Neural crest cell (in vitro differentiated cells): ENCODE results near the gene OR10K2. TPM values are rescaled to one million over a fixed set of nuclear protein-coding genes. Genes with fewer than 3 reads are reported as not detected.

Experiments
- DNase-seq: peaks from one replicate; pipeline ENCODE4 v3.0.0; 2021; ENCODE audit warnings: low read depth, mixed read lengths, low spot score
- H3K27ac Mint-ChIP-seq: one replicate; pipeline ENCODE4 v1.8.0; 2021; ENCODE audit warnings: mild to moderate bottlenecking, mixed read lengths; ENCODE audit not compliant: unreplicated experiment
- H3K27me3 Mint-ChIP-seq: 2 replicates; pipeline ENCODE4 v1.8.0; 2021; ENCODE audit warnings: low read depth, mild to moderate bottlenecking, mixed read lengths
- H3K36me3 Mint-ChIP-seq: 2 replicates; pipeline ENCODE4 v1.8.0; 2021; ENCODE audit warnings: low read depth, mild to moderate bottlenecking, mixed read lengths
- H3K4me1 Mint-ChIP-seq: 2 replicates; pipeline ENCODE4 v1.8.0; 2021; ENCODE audit warnings: mixed read lengths
- H3K4me3 Mint-ChIP-seq: one replicate; pipeline ENCODE4 v1.8.0; 2021; ENCODE audit warnings: mild to moderate bottlenecking, mixed read lengths
- H3K9me3 Mint-ChIP-seq: 2 replicates; pipeline ENCODE4 v1.8.0; 2021; ENCODE audit warnings: mixed read lengths
- total RNA-seq: library from RNA; stranded (reverse); gene quantifications from 2 replicates; pipeline ENCODE4 v1.2.1, GENCODE V29; 2021
- TF ChIP-seq, protein P1 (sequence below): fragments of 200-600 bp; sonication (generic); conservative IDR thresholded peaks from 2 replicates; pipeline ENCODE4 v1.5.0; 2021; ENCODE audit warnings: antibody characterized with exemption, mild to moderate bottlenecking

Gene OR10K2
- total RNA-seq, 1 donor from 2014 or later: not detected

DNA sequence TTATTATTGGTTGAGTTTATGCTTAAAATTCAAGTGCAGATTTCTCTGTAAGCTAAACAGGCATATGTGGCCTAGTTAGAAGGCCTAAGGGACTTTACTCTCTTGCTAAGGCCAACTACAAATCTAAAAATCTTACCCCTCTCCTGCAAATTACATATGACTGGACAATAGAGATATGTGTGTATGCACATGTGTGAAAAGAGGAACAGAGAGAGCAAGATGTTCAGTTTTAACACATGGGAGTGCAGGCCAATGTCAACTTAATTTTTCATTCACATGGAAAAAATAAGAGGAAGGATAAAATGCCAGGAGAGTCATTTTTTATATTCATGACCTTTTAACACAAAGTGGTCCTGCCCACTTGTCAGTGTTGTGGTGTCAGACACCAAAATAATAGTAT, 8.5 kb downstream of the OR10K2 start:
- Mint-ChIP-seq H3K9me3 (peaks cover 5% of the 10 kb centered on the region), H3K4me3 (no peak overlapping the region), H3K36me3 (no peaks in the 10 kb centered on the region), H3K27me3 (peaks cover 5% of the 10 kb centered on the region), H3K27ac (no peak overlapping the region), H3K4me1 (no peaks in the 10 kb centered on the region)
- TF ChIP-seq, protein P1, sequence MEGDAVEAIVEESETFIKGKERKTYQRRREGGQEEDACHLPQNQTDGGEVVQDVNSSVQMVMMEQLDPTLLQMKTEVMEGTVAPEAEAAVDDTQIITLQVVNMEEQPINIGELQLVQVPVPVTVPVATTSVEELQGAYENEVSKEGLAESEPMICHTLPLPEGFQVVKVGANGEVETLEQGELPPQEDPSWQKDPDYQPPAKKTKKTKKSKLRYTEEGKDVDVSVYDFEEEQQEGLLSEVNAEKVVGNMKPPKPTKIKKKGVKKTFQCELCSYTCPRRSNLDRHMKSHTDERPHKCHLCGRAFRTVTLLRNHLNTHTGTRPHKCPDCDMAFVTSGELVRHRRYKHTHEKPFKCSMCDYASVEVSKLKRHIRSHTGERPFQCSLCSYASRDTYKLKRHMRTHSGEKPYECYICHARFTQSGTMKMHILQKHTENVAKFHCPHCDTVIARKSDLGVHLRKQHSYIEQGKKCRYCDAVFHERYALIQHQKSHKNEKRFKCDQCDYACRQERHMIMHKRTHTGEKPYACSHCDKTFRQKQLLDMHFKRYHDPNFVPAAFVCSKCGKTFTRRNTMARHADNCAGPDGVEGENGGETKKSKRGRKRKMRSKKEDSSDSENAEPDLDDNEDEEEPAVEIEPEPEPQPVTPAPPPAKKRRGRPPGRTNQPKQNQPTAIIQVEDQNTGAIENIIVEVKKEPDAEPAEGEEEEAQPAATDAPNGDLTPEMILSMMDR: no peak
- no peak for DNase-seq

DNA sequence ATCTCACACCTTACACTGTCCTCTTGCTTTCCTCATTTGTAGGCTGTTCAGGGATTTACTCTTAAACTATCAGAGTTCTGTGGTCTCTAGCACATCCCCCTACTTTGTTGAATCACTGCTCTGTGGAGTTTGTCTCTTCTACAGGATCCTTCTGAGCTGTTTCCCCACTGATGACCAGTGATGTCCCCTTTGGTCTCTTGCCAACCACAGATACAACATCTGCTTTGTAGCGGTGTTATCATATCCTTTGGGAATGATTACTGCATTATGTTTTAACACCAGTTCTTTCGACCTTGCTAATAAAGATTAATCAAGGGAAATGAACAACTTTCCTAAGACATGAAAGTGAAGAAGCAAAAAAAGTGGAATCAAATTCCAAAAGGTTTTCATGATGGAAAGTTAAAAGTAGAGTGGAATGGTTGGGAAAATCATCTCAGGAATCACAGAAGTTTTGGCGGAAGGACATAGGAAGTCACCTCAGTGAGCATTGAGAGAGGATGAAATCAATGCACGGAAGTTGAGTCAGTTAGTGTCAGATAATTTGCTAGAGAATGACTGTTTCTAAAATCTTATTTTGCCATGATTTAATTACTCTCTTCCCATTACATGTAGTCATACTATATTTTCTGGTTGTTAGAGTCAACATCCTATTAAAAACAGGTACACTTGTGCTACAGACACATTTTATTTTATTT, 11.2 kb downstream of the OR10K2 start:
- Mint-ChIP-seq H3K36me3 (no peaks in the 10 kb centered on the region), H3K9me3 (no peaks in the 10 kb centered on the region), H3K4me3 (no peak overlapping the region), H3K4me1 (no peaks in the 10 kb centered on the region), H3K27ac (no peak overlapping the region), H3K27me3 (peaks cover 2% of the 10 kb centered on the region)
- TF ChIP-seq, protein P1: no peak
- no peak for DNase-seq

- Mint-ChIP-seq H3K27me3 (peaks cover 4% of the 10 kb centered on the region), H3K9me3 (no peaks in the 10 kb centered on the region), H3K27ac (no peak overlapping the region), H3K4me3 (no peak overlapping the region), H3K36me3 (no peaks in the 10 kb centered on the region), H3K4me1 (no peaks in the 10 kb centered on the region)
- TF ChIP-seq, protein P1: no peak
- no peak for DNase-seq
These were observed 18.9 kb downstream of the OR10K2 start for GRCh38 chr1:158407092-158407491.

DNA sequence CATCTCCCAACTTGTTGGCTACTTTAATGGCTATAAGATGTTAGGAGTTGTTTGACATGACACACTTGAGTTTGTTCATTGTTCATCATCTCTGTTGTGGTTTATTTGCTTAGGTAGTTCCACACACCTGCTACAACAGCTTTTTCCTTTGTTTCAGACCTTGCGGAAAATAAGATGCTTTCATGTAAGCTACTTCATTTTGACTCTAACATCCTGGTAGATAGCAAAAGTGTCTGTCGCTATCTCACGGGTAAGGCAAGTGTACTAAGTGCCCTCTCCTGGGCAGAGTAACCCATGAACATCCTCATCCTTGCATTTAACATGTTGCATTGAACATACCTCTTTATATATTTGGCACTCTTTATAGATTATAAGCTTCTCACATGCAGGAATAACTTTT, 25.2 kb downstream of the OR10K2 start:
- H3K27ac Mint-ChIP-seq: no peak overlapping the region
- no peak overlapping the region for H3K4me3 Mint-ChIP-seq
- TF ChIP-seq, protein P1: no peak
- no peak for DNase-seq
- H3K36me3 Mint-ChIP-seq: no peaks in the 10 kb centered on the region
- no peaks in the 10 kb centered on the region for H3K9me3 Mint-ChIP-seq
- no peaks in the 10 kb centered on the region for H3K4me1 Mint-ChIP-seq
- peaks cover 20% of the 10 kb centered on the region for H3K27me3 Mint-ChIP-seq

DNA sequence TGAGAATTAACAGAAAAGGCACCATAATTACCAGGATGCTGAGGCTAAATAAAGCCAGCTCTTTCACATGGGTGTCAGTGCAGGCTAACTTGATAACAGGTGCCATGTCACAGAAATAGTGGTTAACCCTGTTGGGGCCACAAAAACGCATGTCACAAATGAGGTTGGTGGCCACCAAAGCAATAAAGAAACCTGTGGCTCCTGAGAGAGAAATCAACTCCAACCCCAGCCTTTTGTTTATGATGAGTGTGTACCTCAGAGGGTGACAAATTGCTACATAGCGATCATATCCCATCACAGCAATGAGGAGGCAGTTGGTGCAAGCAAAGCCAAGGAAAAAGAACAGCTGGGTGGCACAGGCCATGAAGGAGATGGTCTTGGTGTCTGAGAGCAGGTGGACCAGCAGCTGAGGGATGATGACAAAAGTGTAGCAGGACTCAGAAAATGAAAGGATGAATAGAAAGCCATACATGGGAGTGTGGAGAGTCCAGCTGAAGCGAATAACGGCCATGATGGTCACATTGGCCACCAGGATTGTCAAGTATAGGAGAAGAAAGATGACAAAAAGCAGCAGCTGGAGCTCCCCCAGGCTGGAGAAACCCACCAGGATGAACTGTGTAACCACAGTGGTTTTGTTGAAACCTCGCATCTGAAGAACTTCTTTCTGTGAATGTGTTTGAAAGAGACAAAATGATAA, 27.1 kb downstream of the OR10K2 start, which contains the start of gene OR10T2:
Gene OR10T2, minus strand, starts transcription at position 649 of the 697 bp plus-strand sequence. Its CDS starts 0 bp downstream, at position 649.
- H3K27me3 Mint-ChIP-seq: peaks cover 20% of the 10 kb centered on the region
- H3K27ac Mint-ChIP-seq: no peak within 1 kb of the TSS
- no peaks in the 10 kb centered on the region for H3K4me1 Mint-ChIP-seq
- H3K4me3 Mint-ChIP-seq: no peak within 1 kb of the TSS
- H3K36me3 Mint-ChIP-seq: no peaks in the 10 kb centered on the region
- TF ChIP-seq, protein P1: no peak
- DNase-seq: no peak
- H3K9me3 Mint-ChIP-seq: no peaks in the 10 kb centered on the region
